HCT116 (cell line): ENCODE results near the gene LIMA1. TPM values are rescaled to one million over a fixed set of nuclear protein-coding genes. Genes with fewer than 3 reads are reported as not detected.
A peak's percentile ranks its signal among the peaks of the same experiment; 100 is the strongest.
"Not testable (repeated sequence)": the region's sequence is repeated elsewhere in the genome, so short reads cannot be mapped to it uniquely, and the experiment has no call there.

Source experiments
- ATAC-seq: fragments of 200-7000 bp; cut with Tn5 transposase; 2 replicates; pipeline ENCODE4 v1.9.1; 2020; ENCODE audit warnings: mild to moderate bottlenecking, moderate library complexity
- BruUV-seq: library from RNA; stranded (reverse); fragments of 400-500 nt; replicated peaks from 2 replicates; lab custom pipeline; 2021; lab: Mats Ljungman, UMichigan
- CTCF ChIA-PET: fragments of 300-600 bp; sonication (Branson Sonifier 250); formaldehyde crosslinking; loops from one replicate; lab custom pipeline; 2021; ENCODE audit warnings: antibody characterized with exemption; lab: Charles Lee
- POLR2A ChIA-PET: fragments of 300-600, 350-600 bp; sonication (Branson Sonifier 250); formaldehyde crosslinking; loops from one replicate; lab custom pipeline; 2021; ENCODE audit warnings: antibody characterized with exemption; lab: Charles Lee
- RAD21 ChIA-PET, 2 experiments: fragments of 300-600 bp; sonication (Branson Sonifier 250); formaldehyde crosslinking; loops; one replicate each; lab custom pipeline; 2023; ENCODE audit warnings: low total read pairs in 2 of 2; ENCODE audit not compliant: uncharacterized antibody in 2 of 2, unreplicated experiment in 2 of 2, low non-redundant PET in 1 of 2; lab: Charles Lee
- DNase-seq: peaks from one replicate; pipeline ENCODE4 v3.0.0-alpha.2; 2010; ENCODE audit warnings: low read depth, low spot score
- H2AFZ ChIP-seq: fragments of 200-600 bp; shearing (Covaris generic), sonication (generic); 2 replicates; pipeline ENCODE4 v1.6.1; 2017; ENCODE audit warnings: low read depth, mixed run types, mixed read lengths, antibody characterized with exemption, low read length; ENCODE audit not compliant: poor library complexity, severe bottlenecking
- H3K27ac ChIP-seq: 2 replicates; pipeline ENCODE4 v1.5.1; 2012; ENCODE audit warnings: low read depth, low read length
- H3K27me3 ChIP-seq: fragments of 200-600 bp; sonication (generic); 2 replicates; pipeline ENCODE4 v1.6.1; 2016; ENCODE audit warnings: mixed run types, low read length, mixed read lengths; ENCODE audit not compliant: insufficient read depth
- H3K36me3 ChIP-seq, 2 experiments: fragments of 200-500 bp in 1 of 2; fragments of 200-600 bp in 1 of 2; sonication (Bioruptor generic) in 1 of 2; sonication (generic) in 1 of 2; 2 replicates each; pipeline versions ENCODE4 v1.5.1 to v1.6.1; 2014 to 2016; ENCODE audit warnings: low read length in 2 of 2, inconsistent platforms in 1 of 2, mixed read lengths in 1 of 2, mixed run types in 1 of 2; ENCODE audit not compliant: insufficient read depth in 2 of 2, control insufficient read depth in 1 of 2
- H3K4me1 ChIP-seq, 2 experiments: fragments of 200-600 bp in 1 of 2; sonication (generic) in 1 of 2; 2 replicates each; pipeline versions ENCODE4 v1.5.1 to v1.6.1; 2012 to 2017; ENCODE audit warnings: low read length in 2 of 2, inconsistent platforms in 1 of 2, mild to moderate bottlenecking in 1 of 2, mixed read lengths in 1 of 2, mixed run types in 1 of 2, moderate library complexity in 1 of 2; ENCODE audit not compliant: insufficient read depth in 2 of 2, control insufficient read depth in 1 of 2
- H3K4me2 ChIP-seq: fragments of 200-600 bp; sonication (generic); 2 replicates; pipeline ENCODE4 v1.6.1; 2017; ENCODE audit warnings: mixed run types, low read length, mixed read lengths
- H3K4me3 ChIP-seq, 2 experiments: fragments of 200-600 bp in 1 of 2; sonication (generic) in 1 of 2; replicated peaks in 1 of 2; 2 replicates each; pipeline ENCODE4 v1.5.1; 2011 to 2016; ENCODE audit warnings: low read length in 2 of 2, control low read depth in 1 of 2, low read depth in 1 of 2, mild to moderate bottlenecking in 1 of 2, mixed read lengths in 1 of 2, mixed run types in 1 of 2
- H3K79me2 ChIP-seq: fragments of 200-600 bp; sonication (generic); 2 replicates; pipeline ENCODE4 v1.6.1; 2017; ENCODE audit warnings: mild to moderate bottlenecking, mixed run types, low read length, moderate library complexity, mixed read lengths; ENCODE audit not compliant: insufficient read depth
- H3K9ac ChIP-seq: fragments of 200-600 bp; sonication (generic); 2 replicates; pipeline ENCODE4 v1.6.1; 2016; ENCODE audit warnings: low read length, mixed read lengths
- H3K9me2 ChIP-seq: fragments of 200-600 bp; sonication (generic), shearing (Covaris generic); 2 replicates; pipeline ENCODE4 v1.6.1; 2017; ENCODE audit warnings: mixed run types, mild to moderate bottlenecking, moderate library complexity; ENCODE audit not compliant: insufficient read depth
- H3K9me3 ChIP-seq, 2 experiments: fragments of 200-500 bp in 1 of 2; fragments of 200-600 bp in 1 of 2; sonication (Bioruptor generic) in 1 of 2; sonication (generic) in 1 of 2; 2 replicates each; pipeline ENCODE4 v1.6.1; 2014 to 2017; ENCODE audit warnings: low read length in 2 of 2, mixed read lengths in 2 of 2, inconsistent platforms in 1 of 2, low read depth in 1 of 2, mild to moderate bottlenecking in 1 of 2, mixed run types in 1 of 2, moderate library complexity in 1 of 2; ENCODE audit not compliant: control insufficient read depth in 1 of 2, insufficient read depth in 1 of 2
- H4K20me1 ChIP-seq: fragments of 200-600 bp; sonication (generic), shearing (Covaris generic); 2 replicates; pipeline ENCODE4 v1.6.1; 2017; ENCODE audit warnings: mixed run types, mild to moderate bottlenecking, moderate library complexity; ENCODE audit not compliant: insufficient read depth
- CBX3 ChIP-seq: IDR thresholded peaks from 2 replicates; pipeline ENCODE4 v1.6.1; 2012; ENCODE audit warnings: low read depth
- CTCF ChIP-seq, 3 experiments: fragments of 200-600 bp in 1 of 3; sonication (generic) in 1 of 3; IDR thresholded peaks in 2 of 3; conservative IDR thresholded peaks in 1 of 3; 2 replicates each; pipeline ENCODE4 v1.5.1; 2012 to 2017; ENCODE audit warnings: low read depth in 2 of 3, low read length in 2 of 3, antibody characterized with exemption in 1 of 3, borderline replicate concordance in 1 of 3, control low read depth in 1 of 3, mild to moderate bottlenecking in 1 of 3, mixed read lengths in 1 of 3, mixed run types in 1 of 3, moderate library complexity in 1 of 3; ENCODE audit not compliant: insufficient read depth in 1 of 3
- EGR1 ChIP-seq: IDR thresholded peaks from 2 replicates; pipeline ENCODE4 v1.6.1; 2012; ENCODE audit warnings: low read depth
- EZH2 ChIP-seq: fragments of 200-600 bp; sonication (generic); IDR thresholded peaks from 2 replicates; pipeline ENCODE4 v1.6.1; 2017; ENCODE audit warnings: antibody characterized with exemption, mixed run types
- FOSL1 ChIP-seq: IDR thresholded peaks from 2 replicates; pipeline ENCODE4 v1.6.1; 2012; ENCODE audit warnings: low read depth
- MAX ChIP-seq: IDR thresholded peaks from 2 replicates; pipeline ENCODE4 v1.6.1; 2012
- POLR2AphosphoS5 ChIP-seq: IDR thresholded peaks from 2 replicates; pipeline ENCODE4 v1.6.1; 2011; ENCODE audit warnings: mild to moderate bottlenecking, low read depth, low read length, moderate library complexity
- SIN3A ChIP-seq: IDR thresholded peaks from 2 replicates; pipeline ENCODE4 v1.6.1; 2012; ENCODE audit warnings: low read depth
- ZBTB33 ChIP-seq: IDR thresholded peaks from 2 replicates; pipeline ENCODE4 v1.6.1; 2011; ENCODE audit warnings: mild to moderate bottlenecking, low read length, moderate library complexity; ENCODE audit not compliant: insufficient replicate concordance; ENCODE audit errors: extremely low read depth
- intact Hi-C: fragments of 100-400 bp; cut with micrococcal nuclease; formaldehyde crosslinking; loops from 2 replicates; pipeline ENCODE4 v1.10.0; 2022
- total RNA-seq: library from RNA; stranded (reverse); gene quantifications from one replicate; pipeline ENCODE4 v1.2.1, GENCODE V29; 2021; ENCODE audit not compliant: unreplicated experiment

LIMA1 gene
- total RNA-seq, 1 experiment from 2014 or later: 79.6 TPM

- H3K79me2 ChIP-seq: no peaks in the 10 kb centered on the region
- no peaks in the 10 kb centered on the region for H3K27me3 ChIP-seq
- H3K36me3 ChIP-seq: no peaks in the 10 kb centered on the region
- no peak overlapping the region for H2AFZ ChIP-seq
- no peak overlapping the region for H3K4me3 ChIP-seq
- no peak for TF ChIP-seq CTCF (IDR thresholded peaks at IDR 0.05 in 2 of 3, conservative IDR thresholded peaks at IDR 0.05 in 1 of 3; ENCODE audit: borderline replicate concordance in 1 of 3, insufficient read depth in 1 of 3, low read depth in 2 of 3, low read length in 2 of 3)
- no peak for TF ChIP-seq MAX
- no peak for TF ChIP-seq SIN3A
- TF ChIP-seq CBX3: no peak
- no peak for TF ChIP-seq EGR1
- no peak for TF ChIP-seq EZH2
- no peak for TF ChIP-seq ZBTB33
- no peak for TF ChIP-seq POLR2AphosphoS5
- TF ChIP-seq FOSL1: no peak
- ChIA-PET POLR2A (no interaction called here), CTCF (no interaction called here), RAD21 (no interaction called here)
- no peaks in the 10 kb centered on the region for H3K9me2 ChIP-seq
- ATAC-seq: no peak
- peak overlapping the region; percentile 49; the same call in 1 of the 2 replicates for H3K9ac ChIP-seq
- intact Hi-C loops: no loop called here
- H3K4me1 ChIP-seq: peaks cover 71 to 93% of the 10 kb centered on the region in 2 experiments
- H3K9me3 ChIP-seq: no peaks in the 10 kb centered on the region
- BruUV-seq: TSS peak; percentile 70
- H4K20me1 ChIP-seq: no peaks in the 10 kb centered on the region
- no peak for DNase-seq
- peak overlapping the region; percentile 55 for H3K4me2 ChIP-seq
- H3K27ac ChIP-seq: no peak overlapping the region; the same call in 1 of the 2 replicates
Measured at GRCh38 chr12:50248411-50248810, 34.9 kb downstream of the LIMA1 start.

GRCh38 chr12:50247665-50248064 lies 35.7 kb downstream of the LIMA1 start:
- BruUV-seq, DNase-seq, H3K27me3 ChIP-seq, H3K79me2 ChIP-seq, H3K9me2 ChIP-seq, H3K9me3 ChIP-seq, H4K20me1 ChIP-seq, H2AFZ ChIP-seq, H3K36me3 ChIP-seq, H3K4me3 ChIP-seq, ATAC-seq: not testable (repeated sequence)
- H3K4me1 ChIP-seq: peaks cover 73 to 93% of the 10 kb centered on the region in 2 experiments
- ChIA-PET CTCF (interaction anchor here (1.3 to 1.7 kb wide), 2 partner anchors 23 to 72 kb away, joined by 3 read pairs; no protein-coding TSS in a partner anchor), RAD21 (interaction anchor here in 1 of 2 experiments (0.9 kb wide), 1 partner anchor 46 kb away, joined by 4 read pairs; no protein-coding TSS in a partner anchor), POLR2A (interaction anchor here (0.6 to 1.9 kb wide), 4 partner anchors 12 to 36 kb away, joined by 3 to 7 read pairs (median 6); partner anchors contain the start of gene LIMA1)
- H3K4me2 ChIP-seq: peak overlapping the region; percentile 55
- intact Hi-C loops: loop anchor here (1.0 to 2.0 kb wide), 2 partner anchors 23 to 45 kb away; no protein-coding TSS in a partner anchor
- H3K27ac ChIP-seq: peak overlapping the region; percentile 44
- peak overlapping the region; percentile 49 for H3K9ac ChIP-seq
